ENCODE results near the gene MTFMT.
"Not testable (repeated sequence)": the region's sequence is repeated elsewhere in the genome, so short reads cannot be mapped to it uniquely, and the experiment has no call there.

Gene MTFMT

GRCh38 chr15:65034719-65035118, 5.3 kb upstream of the MTFMT start:
- DNase-seq = no peak

- DNase-seq = no peak
Measured at GRCh38 chr15:65033659-65034269, 4.3 kb upstream of the MTFMT start.

GRCh38 chr15:65032801-65033537, 3.5 kb upstream of the MTFMT start:
- DNase-seq = peak; percentile 67

- no peak for DNase-seq
Measured at GRCh38 chr15:65029736-65030208, 333 bp upstream of the MTFMT start.

DNA sequence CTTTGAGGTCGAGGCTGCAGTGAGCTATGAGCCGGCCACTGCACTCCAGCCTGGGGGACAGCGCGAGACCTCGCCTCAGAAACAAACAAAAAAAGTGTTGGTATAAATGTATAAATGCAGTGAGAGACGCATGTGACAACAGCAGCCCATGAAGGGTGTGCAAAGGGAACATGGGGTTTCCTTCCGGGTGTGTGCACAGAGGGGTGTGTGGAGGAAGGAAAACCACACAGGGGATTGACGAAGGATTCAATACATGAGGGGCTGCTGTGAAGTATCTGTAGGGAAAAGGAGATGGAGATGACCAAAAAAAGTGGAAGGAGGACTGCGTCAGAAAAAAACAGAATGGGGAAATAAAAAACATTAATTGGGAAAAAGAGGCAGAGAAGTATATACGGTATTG, 1.1 kb downstream of the MTFMT start:
- DNase-seq = no peak

- no peak for DNase-seq
Measured at GRCh38 chr15:65027593-65027992, 1.8 kb downstream of the MTFMT start.

DNA sequence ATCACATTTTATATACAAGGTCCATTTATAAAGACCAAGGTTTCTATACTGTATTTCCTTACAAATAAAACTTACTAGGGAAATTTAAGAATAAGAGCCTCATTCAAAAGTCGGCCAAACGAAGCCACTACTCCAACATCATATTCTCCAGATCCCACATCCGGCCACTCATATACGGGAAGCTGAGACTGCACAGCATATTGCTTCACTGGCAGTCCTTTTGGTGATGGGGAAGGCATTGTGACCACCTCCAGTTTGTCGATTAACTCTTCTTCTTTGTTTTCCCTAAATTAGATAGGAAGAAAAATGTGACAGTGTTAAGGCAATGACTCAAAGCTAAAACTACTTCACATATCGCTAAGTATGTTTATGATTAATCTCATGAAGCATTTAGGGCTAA, 2.7 kb downstream of the MTFMT start:
- DNase-seq = no peak

GRCh38 chr15:65021488-65021887, 8.0 kb downstream of the MTFMT start:
- no peak for DNase-seq

DNA sequence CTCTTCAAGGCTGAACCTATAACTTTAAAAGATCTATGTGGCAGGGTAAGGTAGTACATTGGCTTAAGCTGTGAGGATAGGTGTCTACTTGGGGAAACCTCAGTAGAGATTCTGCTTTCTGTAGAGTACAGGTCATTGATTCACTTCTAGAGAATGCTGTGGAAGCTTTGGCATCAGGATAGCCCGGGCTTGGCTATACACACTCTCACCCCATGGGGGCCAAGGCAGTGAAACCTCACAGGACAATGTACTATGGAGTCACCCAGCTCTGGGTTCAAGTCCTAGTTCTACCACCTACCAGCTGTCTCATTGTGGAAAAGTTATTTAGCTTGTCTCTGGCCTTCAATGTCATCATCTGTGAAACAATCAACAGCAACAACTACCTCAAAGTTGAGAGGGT, 9.0 kb downstream of the MTFMT start:
- no peak for DNase-seq

DNA sequence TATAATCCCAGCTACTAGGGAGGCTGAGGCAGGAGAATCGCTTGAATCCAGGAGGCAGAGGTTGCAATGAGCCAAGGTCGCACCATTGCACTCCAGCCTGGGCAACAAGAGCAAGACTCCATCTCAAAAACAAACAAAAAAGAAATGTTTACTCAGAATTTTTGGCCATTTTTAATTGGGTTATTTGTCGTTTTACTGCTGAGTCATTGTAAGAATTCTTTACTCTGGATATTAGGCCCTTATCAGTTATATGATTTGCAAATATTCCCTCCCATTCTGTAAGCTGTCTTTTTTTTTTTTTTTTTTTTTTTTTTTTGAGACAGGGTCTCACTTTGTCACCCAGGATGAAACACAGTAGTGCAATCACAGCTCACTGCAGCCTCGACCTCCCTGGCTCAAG, 18.2 kb downstream of the MTFMT start:
- DNase-seq = not testable (repeated sequence)

DNA sequence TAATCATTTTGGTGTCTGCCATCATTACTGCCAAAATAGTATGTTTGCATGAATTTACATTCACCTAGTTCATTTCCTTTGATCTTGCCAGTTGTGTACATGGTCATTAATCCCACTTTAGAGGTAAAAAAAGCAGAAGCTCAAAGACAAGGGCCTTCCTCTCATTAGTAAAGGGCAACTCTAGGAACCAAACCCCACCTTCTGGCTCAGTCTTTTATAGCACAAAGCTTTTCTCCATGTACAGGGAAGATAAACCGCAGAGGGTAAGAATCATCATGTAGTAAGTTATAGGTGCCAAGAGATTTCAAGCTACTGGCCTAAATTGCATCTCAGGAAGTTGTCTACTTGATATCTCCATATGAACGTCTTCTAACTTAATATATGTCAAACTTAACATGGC, 20.5 kb downstream of the MTFMT start:
- DNase-seq = no peak

- DNase-seq = no peak
Measured at GRCh38 chr15:65006876-65007275, 22.6 kb downstream of the MTFMT start.

GRCh38 chr15:65004993-65005392, 24.4 kb downstream of the MTFMT start:
- DNase-seq = no peak

DNA sequence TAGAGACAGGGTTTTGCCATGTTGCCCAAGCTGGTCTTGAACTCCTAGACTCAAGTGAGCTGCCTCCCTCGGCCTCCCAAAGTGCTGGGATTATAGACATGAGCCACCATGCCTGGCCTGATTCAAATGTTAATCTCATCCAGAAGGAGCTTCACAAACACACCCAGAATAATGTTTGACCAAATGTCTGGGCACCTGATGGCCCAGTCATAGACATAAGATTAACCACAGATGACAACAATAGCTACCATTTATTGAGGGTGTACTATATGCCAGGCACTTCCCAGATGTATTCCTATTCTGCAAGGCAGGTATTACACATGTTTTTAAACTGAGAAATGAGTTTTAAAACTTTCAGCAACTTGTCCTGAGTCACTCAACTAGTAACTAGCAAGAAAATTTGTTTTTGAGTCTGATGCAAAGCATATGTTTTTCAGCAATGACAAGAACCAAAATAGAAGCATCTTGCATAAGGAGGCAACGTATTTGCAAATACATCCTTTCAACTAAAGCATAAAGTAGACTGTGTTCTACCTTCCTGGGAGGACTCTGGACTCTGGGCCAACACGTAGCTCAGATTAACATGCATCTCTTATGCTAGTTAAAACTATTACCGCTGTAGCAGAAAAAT, 31.6 kb downstream of the MTFMT start:
- no peak for DNase-seq

DNA sequence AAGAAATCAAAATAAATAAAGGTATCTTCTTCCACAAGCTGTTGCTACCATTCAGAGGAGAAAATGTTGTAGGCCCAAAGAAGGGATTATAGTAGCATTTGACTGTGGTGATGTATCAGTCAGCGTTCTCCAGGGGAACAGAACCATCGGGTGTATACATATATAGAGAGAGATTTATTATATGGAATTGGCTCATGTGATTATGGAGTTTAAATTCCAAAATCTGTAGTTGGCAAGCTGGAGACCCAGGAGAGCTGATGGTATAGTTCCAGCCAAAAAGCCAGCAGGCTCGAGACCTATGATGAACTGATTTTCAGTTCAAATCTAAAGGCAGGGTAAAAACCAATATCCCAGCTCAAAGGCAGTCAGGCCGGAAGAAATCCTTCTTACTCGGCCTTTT, 32.4 kb downstream of the MTFMT start:
- DNase-seq = no peak

GRCh38 chr15:64993290-64993689, 36.1 kb downstream of the MTFMT start:
- no peak for DNase-seq

DNA sequence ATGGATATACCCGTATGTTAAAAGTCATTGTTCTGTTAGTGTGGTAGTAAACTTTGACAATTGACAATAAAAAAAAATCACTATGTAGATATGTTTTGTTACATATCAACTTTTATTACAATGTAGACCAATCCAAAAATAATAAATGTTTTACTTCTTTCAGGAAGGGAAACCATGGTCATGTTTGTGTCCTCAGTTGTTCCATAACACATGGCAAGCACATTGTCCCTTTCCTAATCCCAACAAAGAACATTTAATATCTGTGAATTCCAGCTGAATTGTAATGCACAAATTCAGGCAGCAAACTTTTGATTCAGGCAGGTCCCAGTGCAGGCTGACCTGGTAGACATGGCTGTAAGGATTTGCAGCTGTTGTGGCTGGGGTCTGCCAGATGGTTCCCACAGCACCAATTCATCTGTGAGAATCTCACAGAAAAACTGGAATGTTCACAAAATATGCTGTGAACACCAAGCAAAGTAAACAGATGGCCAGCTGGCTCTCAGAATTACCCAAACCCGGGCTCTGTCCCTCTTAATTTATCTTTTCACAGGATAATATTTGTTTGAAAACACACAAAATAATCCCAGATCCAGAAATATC, 37.8 kb downstream of the MTFMT start:
- no peak for DNase-seq

DNA sequence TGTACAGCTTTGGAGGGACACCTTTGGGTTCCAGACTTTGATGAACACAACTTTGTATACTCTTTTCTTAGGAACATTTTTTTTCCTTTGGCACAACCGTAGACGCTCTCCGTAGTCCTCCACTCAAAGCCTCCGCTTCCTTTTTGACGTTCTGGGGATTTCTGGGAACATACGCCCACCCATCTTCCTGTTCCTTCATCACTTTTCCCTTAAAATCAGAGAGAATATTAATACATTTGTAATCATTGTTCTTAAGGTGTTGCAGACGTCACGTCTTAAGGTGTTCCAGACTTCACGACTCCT, 39.3 kb downstream of the MTFMT start:
- no peak for DNase-seq

- DNase-seq = peak; percentile 91
Measured at GRCh38 chr15:64989416-64990167, 39.8 kb downstream of the MTFMT start, which contains the start of gene SPG21. Gene SPG21 (minus strand): TSS chr15:64989914. CDS start chr15:64983569, 6,345 bp downstream.

DNA sequence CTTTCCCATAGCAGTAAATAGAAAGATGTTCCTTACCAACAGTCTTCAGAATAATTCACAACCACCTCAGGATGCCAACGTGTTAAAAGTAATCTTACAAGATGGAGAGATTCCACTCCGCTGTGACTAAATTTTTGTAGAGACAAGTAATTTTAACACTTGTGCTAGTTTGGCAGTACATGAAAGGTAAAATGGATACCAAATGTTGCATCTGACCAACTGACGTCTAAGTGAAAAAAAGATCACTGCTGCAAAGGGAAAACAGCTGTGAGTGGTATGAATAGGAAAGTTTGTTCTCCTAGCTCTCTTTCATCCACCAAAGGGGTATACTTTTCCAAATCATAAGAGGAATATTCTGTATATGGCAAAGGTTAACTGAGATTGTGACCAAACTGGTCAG, 42.3 kb downstream of the MTFMT start:
- DNase-seq = no peak

DNA sequence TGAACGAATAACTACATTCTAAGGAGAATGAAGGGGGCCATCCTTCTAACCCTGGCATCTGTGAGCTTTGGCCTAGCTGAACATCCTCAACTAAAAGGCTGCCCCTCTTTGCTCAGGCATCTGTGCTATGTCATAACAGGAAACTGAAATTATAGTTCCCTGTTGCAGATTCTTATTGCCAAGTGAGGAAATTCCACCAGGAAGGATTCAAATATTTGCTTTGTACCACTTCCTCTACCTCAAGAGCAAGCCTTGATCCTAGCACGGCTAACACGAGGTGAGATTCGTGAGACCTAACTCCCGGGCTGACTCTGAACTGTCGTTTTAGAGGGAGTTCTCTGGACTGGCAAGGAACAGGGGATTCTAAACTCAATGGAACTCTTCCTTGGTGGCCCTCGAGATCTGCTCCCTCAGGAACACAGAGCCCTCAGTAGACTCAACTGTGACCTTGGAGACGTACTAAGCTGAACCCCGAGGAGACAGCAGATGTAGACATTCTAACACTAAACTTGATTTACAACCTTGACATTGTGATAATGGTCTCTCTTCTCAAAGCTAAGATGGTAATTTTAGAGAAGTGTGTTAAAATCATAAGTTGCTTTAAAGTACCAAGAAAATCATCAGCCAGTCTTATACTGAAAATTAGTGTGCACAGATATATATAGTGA, 43.9 kb downstream of the MTFMT start:
- no peak for DNase-seq

- DNase-seq = no peak
Measured at GRCh38 chr15:64982472-64982871, 47.0 kb downstream of the MTFMT start.

Data from NCI-H226 (cell line).